Memory B cell (primary cell): Measurements from ENCODE around the gene CDKL1.

Source experiments
- ATAC-seq: fragments of 150-1000 bp; cut with Tn5 transposase; 2 replicates; pipeline ENCODE4 v1.10.0; 2021; ENCODE audit warnings: low read depth, mild to moderate bottlenecking, moderate library complexity
- DNase-seq, 2 donors: peaks; one replicate each; pipeline ENCODE4 v3.0.0; 2022; ENCODE audit warnings: low spot score in 2 of 2
- H3K27ac Mint-ChIP-seq: one replicate; pipeline ENCODE4 v1.8.0; 2022; ENCODE audit warnings: mild to moderate bottlenecking, moderate library complexity, mixed read lengths
- H3K27me3 Mint-ChIP-seq: one replicate; pipeline ENCODE4 v1.8.0; 2022; ENCODE audit warnings: mixed read lengths
- H3K36me3 Mint-ChIP-seq: one replicate; pipeline ENCODE4 v1.8.0; 2022; ENCODE audit warnings: mild to moderate bottlenecking, mixed read lengths
- H3K4me1 Mint-ChIP-seq: one replicate; pipeline ENCODE4 v1.8.0; 2022; ENCODE audit warnings: mixed read lengths
- H3K4me3 Mint-ChIP-seq: one replicate; pipeline ENCODE4 v1.8.0; 2022; ENCODE audit warnings: mild to moderate bottlenecking, moderate library complexity, mixed read lengths
- H3K9me3 Mint-ChIP-seq: one replicate; pipeline ENCODE4 v1.8.0; 2022; ENCODE audit warnings: mixed read lengths

The CDKL1 gene

GRCh38 chr14:50342221-50343078 lies 54.2 kb downstream of the CDKL1 start:
- no peaks in the 10 kb centered on the region for H3K27me3 Mint-ChIP-seq
- ATAC-seq (peak; percentile 82), DNase-seq (peak in 1 of 2 donors; percentile 16)
- H3K27ac Mint-ChIP-seq, result no peak overlapping the region
- no peaks in the 10 kb centered on the region for H3K36me3 Mint-ChIP-seq
- H3K9me3 Mint-ChIP-seq, result no peaks in the 10 kb centered on the region
- H3K4me3 Mint-ChIP-seq, result no peak overlapping the region
- H3K4me1 Mint-ChIP-seq, result peaks cover 3% of the 10 kb centered on the region

- Mint-ChIP-seq H3K27me3 (no peaks in the 10 kb centered on the region), H3K36me3 (no peaks in the 10 kb centered on the region), H3K9me3 (no peaks in the 10 kb centered on the region), H3K4me1 (peaks cover 6% of the 10 kb centered on the region), H3K4me3 (no peak overlapping the region), H3K27ac (no peak overlapping the region)
- ATAC-seq, result no peak
- DNase-seq, result no peak
These were observed 55.7 kb downstream of the CDKL1 start for GRCh38 chr14:50340963-50341362.

GRCh38 chr14:50340045-50340444 lies 56.6 kb downstream of the CDKL1 start:
- H3K4me1 Mint-ChIP-seq, result peaks cover 8% of the 10 kb centered on the region
- DNase-seq (no peak), ATAC-seq (no peak)
- no peak overlapping the region for H3K4me3 Mint-ChIP-seq
- H3K27ac Mint-ChIP-seq, result no peak overlapping the region
- H3K36me3 Mint-ChIP-seq, result no peaks in the 10 kb centered on the region
- no peaks in the 10 kb centered on the region for H3K9me3 Mint-ChIP-seq
- no peaks in the 10 kb centered on the region for H3K27me3 Mint-ChIP-seq

GRCh38 chr14:50339178-50339804 lies 57.4 kb downstream of the CDKL1 start:
- H3K27me3 Mint-ChIP-seq, result no peaks in the 10 kb centered on the region
- H3K27ac Mint-ChIP-seq, result no peak overlapping the region
- DNase-seq, result no peak
- peaks cover 8% of the 10 kb centered on the region for H3K4me1 Mint-ChIP-seq
- no peak overlapping the region for H3K4me3 Mint-ChIP-seq
- no peak for ATAC-seq
- H3K9me3 Mint-ChIP-seq, result no peaks in the 10 kb centered on the region
- H3K36me3 Mint-ChIP-seq, result no peaks in the 10 kb centered on the region

GRCh38 chr14:50338587-50338986 lies 58.1 kb downstream of the CDKL1 start:
- H3K4me3 Mint-ChIP-seq, result no peak overlapping the region
- H3K36me3 Mint-ChIP-seq, result no peaks in the 10 kb centered on the region
- H3K27me3 Mint-ChIP-seq, result no peaks in the 10 kb centered on the region
- DNase-seq, result no peak
- H3K27ac Mint-ChIP-seq, result no peak overlapping the region
- H3K9me3 Mint-ChIP-seq, result no peaks in the 10 kb centered on the region
- H3K4me1 Mint-ChIP-seq, result peaks cover 8% of the 10 kb centered on the region
- ATAC-seq, result no peak

- no peak for ATAC-seq
- H3K36me3 Mint-ChIP-seq, result peaks cover 4% of the 10 kb centered on the region
- no peaks in the 10 kb centered on the region for H3K9me3 Mint-ChIP-seq
- no peaks in the 10 kb centered on the region for H3K27me3 Mint-ChIP-seq
- peaks cover 5% of the 10 kb centered on the region for H3K4me1 Mint-ChIP-seq
- H3K4me3 Mint-ChIP-seq, result no peak overlapping the region
- no peak for DNase-seq
- peak overlapping the region; percentile 74 for H3K27ac Mint-ChIP-seq
These were observed 60.5 kb downstream of the CDKL1 start for GRCh38 chr14:50335989-50336824.

GRCh38 chr14:50335389-50335788 lies 61.3 kb downstream of the CDKL1 start:
- no peaks in the 10 kb centered on the region for H3K9me3 Mint-ChIP-seq
- ATAC-seq (no peak), DNase-seq (no peak)
- H3K4me3 Mint-ChIP-seq, result no peak overlapping the region
- H3K4me1 Mint-ChIP-seq, result peaks cover 5% of the 10 kb centered on the region
- peaks cover 4% of the 10 kb centered on the region for H3K36me3 Mint-ChIP-seq
- peak overlapping the region; percentile 74 for H3K27ac Mint-ChIP-seq
- no peaks in the 10 kb centered on the region for H3K27me3 Mint-ChIP-seq

- Mint-ChIP-seq H3K27ac (no peak overlapping the region), H3K9me3 (no peaks in the 10 kb centered on the region), H3K4me1 (peaks cover 5% of the 10 kb centered on the region), H3K27me3 (no peaks in the 10 kb centered on the region), H3K4me3 (no peak overlapping the region), H3K36me3 (peaks cover 7% of the 10 kb centered on the region)
- DNase-seq, result no peak
- ATAC-seq, result no peak
These were observed 62.5 kb downstream of the CDKL1 start for GRCh38 chr14:50334211-50334610.

GRCh38 chr14:50333014-50333509 lies 63.6 kb downstream of the CDKL1 start:
- H3K27me3 Mint-ChIP-seq, result no peaks in the 10 kb centered on the region
- peaks cover 5% of the 10 kb centered on the region for H3K4me1 Mint-ChIP-seq
- H3K27ac Mint-ChIP-seq, result peak overlapping the region; percentile 19
- no peak overlapping the region for H3K4me3 Mint-ChIP-seq
- no peaks in the 10 kb centered on the region for H3K9me3 Mint-ChIP-seq
- DNase-seq (no peak), ATAC-seq (no peak)
- peaks cover 9% of the 10 kb centered on the region for H3K36me3 Mint-ChIP-seq

GRCh38 chr14:50331596-50331995 lies 65.1 kb downstream of the CDKL1 start:
- no peak for DNase-seq
- Mint-ChIP-seq H3K4me3 (no peak overlapping the region), H3K27ac (no peak overlapping the region), H3K27me3 (no peaks in the 10 kb centered on the region), H3K4me1 (peaks cover 5% of the 10 kb centered on the region), H3K9me3 (no peaks in the 10 kb centered on the region), H3K36me3 (peaks cover 9% of the 10 kb centered on the region)
- ATAC-seq, result no peak

- peak; percentile 96 for ATAC-seq
- peak; percentile 37 to 63 for DNase-seq
- Mint-ChIP-seq H3K9me3 (no peaks in the 10 kb centered on the region), H3K27me3 (no peaks in the 10 kb centered on the region), H3K27ac (no peak overlapping the region), H3K4me3 (no peak overlapping the region), H3K4me1 (peaks cover 13% of the 10 kb centered on the region), H3K36me3 (peaks cover 2% of the 10 kb centered on the region)
These were observed 75.5 kb downstream of the CDKL1 start for GRCh38 chr14:50321009-50321660.

- ATAC-seq, result no peak
- Mint-ChIP-seq H3K27ac (no peak overlapping the region), H3K4me3 (no peak overlapping the region), H3K27me3 (no peaks in the 10 kb centered on the region), H3K4me1 (peaks cover 15% of the 10 kb centered on the region), H3K9me3 (no peaks in the 10 kb centered on the region), H3K36me3 (peaks cover 4% of the 10 kb centered on the region)
- no peak for DNase-seq
These were observed 76.4 kb downstream of the CDKL1 start for GRCh38 chr14:50320283-50320682.

- H3K27me3 Mint-ChIP-seq, result no peaks in the 10 kb centered on the region
- H3K4me1 Mint-ChIP-seq, result peaks cover 15% of the 10 kb centered on the region
- H3K36me3 Mint-ChIP-seq, result peaks cover 4% of the 10 kb centered on the region
- H3K27ac Mint-ChIP-seq, result no peak overlapping the region
- H3K4me3 Mint-ChIP-seq, result no peak overlapping the region
- no peak for ATAC-seq
- no peak for DNase-seq
- H3K9me3 Mint-ChIP-seq, result no peaks in the 10 kb centered on the region
These were observed 77.0 kb downstream of the CDKL1 start for GRCh38 chr14:50319721-50320120.
